NCI-H526 (cell line): ENCODE results near the gene LZTS3.
A peak's percentile ranks its signal among the peaks of the same experiment; 100 is the strongest.
"Not testable (repeated sequence)": the region's sequence is repeated elsewhere in the genome, so short reads cannot be mapped to it uniquely, and the experiment has no call there.

Source experiments
- DNase-seq, 2 experiments: peaks; one replicate each; lab custom pipeline; 2025; lab: John Stamatoyannopoulos, UW

LZTS3 gene

DNA sequence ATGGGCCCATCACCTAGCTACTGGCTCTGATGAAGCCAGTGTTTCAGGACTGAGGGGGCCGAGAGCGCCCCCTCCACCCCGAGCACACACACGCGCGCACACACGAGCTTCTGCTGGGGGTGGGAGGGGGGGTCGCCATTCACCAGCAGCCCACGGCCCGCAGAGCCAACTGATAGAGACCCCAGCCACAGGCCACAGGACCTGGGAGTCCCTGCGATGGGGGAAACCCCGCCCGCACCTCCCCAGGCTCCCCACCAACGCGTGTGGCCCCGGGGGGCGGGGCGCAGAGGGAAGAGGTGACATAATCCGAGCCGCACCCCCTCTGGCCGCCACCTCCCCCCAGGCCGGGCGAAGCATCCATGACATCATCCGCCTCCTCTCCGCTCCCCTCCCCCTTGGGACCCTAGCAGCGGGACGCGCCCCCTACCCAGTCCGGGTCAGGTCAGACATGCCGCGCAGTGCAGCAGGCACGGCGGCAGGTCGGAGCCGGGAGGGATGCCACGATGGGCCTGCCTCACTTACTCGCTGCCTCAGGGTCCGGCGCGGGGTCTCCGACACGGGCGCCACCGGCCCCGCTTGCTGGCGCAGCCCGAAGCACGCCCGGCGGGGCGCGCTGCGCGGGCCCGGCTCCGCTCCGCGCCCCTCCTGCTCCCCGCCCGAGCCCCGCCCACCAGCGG is at the start of gene LZTS3:
LZTS3 (minus strand) TSS at position 617 of the 677 bp plus-strand sequence. CDS start 6,386 bp downstream, outside the sequence.
- DNase-seq: peak in 1 of 2 experiments; percentile 84

DNA sequence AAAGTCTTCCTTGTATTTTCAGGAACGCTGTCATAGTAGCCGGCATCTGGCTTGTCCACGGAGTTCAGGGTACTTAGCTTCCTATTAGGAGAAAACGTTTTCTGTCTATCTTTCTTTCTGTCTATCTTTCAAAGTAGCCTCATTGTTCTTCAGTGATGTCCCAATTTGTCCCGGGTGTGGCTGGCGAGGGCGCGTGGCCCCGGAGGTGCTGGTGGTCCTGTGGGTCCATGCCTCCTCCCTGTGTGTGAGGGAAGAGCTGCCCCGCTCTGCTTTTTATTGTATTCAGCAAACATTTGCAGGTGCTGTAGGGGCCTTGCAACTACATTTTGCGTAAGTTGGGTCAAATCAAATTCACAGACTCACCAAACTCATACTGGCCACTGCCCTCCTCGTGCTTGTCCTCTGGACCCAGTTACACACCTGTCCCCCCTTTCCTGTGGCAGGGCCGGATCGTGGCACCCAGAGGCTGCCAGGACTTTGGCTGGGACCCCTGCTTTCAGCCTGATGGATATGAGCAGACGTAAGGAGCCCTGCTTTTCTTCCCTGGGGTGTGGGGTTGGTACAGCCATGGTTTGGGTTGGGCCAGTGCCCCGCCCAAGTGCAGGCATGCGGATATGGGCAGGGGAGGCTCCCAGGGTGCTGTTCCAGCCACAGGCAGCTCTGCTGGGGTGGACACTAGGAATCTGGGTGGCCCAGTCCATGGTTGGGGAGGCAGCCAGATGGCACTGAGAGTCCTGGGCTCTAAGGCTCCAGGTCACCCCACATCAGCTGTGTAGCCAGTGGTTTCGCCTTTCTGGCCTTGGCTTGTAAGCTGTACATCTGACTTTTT is 48.3 kb upstream of the LZTS3 start:
- no peak for DNase-seq

DNA sequence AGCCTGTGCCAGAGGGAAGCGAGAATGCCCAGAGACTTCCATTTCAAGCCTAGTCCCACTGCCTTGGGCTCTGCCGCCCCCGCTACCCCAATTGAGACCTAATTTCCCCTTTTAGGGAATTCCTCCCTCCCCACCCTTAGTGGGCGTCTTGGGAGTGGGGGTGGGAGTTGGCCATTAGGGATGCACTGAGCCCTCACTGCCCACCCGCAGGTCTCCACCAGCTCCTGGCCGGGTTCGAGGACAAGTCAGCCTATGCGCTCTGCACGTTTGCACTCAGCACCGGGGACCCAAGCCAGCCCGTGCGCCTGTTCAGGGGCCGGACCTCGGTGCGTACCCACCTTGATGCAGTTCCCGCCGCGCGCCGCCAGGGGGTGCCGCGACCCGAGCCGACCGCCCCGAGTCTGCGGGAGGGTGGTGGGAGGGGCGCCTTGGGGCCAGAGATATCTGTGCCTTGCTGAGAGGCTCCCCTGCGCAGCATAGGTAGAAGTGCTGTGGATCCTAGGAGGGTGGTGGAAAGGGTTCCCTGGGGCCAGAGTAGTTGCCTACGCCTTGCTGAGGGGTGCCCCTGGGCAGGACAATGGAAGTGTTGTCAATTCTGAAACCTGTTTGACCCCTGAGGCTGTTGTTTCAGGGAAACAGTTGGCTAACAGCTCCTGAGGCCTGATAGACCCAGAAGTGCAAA is 45.1 kb upstream of the LZTS3 start:
- DNase-seq: peak; percentile 56 to 86

DNA sequence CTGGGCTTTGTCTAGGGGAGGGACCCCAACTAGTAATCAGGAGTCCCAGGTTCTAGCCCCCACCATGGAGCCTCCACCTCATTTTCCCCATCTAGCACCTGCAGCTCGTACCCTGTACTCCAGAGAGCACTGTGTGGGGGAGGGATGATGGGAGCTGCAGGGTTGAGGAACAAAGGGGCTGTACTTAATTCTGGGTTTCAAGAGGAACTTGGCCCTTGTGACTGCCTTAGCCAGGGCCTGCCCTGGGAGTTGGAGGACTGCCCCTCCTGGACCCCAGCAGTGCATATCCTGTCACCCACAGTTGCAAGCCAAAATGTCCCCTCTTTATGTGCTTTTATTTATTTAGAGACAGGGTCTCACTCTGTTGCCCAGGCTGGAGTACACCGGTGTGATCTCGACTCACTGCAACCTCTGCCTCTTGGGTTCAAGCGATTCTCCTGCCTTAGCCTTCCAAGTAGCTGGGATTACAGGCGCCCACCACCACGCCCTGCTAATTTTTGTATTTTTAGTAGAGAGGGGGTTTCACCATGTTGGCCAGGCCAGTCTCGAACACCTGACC is 42.1 kb upstream of the LZTS3 start:
- DNase-seq: not testable (repeated sequence)

DNA sequence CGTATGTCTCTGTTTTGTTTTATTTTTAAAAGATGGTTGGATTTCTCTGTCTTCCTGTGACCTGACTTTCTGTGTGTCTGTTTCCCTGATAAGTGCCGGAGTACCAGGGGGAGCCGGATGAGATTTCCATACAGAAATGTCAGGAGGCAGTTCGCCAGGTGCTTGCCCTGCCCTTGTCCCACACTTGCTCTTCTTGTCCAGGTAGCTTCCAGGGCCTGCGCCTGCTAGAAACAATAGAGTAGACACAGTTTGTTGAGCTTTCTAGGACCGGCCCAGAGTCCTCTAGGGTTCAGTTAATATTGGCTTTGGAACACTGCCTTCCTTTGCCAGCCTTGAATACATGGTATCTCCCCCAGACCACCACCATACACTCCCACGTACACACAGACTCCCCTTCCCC is 39.9 kb upstream of the LZTS3 start:
- no peak for DNase-seq

DNA sequence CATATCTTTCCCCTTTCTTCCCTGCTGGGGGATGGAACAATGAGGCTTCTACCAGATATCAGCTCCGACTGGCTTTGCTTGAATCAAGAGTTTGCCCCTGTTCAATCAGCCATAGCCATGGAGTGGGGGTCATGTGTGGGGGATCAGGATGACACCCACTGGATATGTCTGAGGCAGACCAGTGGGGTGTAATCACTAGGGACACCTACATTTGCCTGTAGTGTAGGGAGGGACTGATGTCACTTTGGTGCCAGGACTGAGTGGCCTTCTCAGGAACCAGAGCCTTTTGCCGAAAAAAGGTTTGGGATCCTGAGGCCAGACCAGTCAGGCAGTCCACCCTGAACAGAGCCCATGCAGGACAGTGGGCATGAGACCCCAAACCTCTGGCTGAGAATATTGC is 37.0 kb upstream of the LZTS3 start:
- no peak for DNase-seq

DNA sequence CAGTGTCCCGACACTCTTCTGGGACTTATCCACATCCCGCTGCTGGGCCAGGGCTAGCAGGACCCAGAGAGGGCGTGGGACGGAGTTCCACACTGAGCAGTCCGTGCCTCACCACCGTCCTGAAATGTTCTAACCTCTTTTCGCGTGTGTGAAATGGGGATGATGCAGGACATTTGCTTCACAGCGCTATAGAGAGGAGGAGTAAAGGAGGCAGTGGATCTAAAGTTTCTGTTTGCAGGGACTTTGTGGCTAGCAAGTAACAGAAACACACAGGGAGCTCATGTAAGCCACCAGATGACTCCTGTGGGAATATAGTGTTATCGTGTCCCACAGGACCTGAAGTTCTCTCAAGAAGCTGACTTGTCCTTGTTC is 36.6 kb upstream of the LZTS3 start:
- no peak for DNase-seq

DNA sequence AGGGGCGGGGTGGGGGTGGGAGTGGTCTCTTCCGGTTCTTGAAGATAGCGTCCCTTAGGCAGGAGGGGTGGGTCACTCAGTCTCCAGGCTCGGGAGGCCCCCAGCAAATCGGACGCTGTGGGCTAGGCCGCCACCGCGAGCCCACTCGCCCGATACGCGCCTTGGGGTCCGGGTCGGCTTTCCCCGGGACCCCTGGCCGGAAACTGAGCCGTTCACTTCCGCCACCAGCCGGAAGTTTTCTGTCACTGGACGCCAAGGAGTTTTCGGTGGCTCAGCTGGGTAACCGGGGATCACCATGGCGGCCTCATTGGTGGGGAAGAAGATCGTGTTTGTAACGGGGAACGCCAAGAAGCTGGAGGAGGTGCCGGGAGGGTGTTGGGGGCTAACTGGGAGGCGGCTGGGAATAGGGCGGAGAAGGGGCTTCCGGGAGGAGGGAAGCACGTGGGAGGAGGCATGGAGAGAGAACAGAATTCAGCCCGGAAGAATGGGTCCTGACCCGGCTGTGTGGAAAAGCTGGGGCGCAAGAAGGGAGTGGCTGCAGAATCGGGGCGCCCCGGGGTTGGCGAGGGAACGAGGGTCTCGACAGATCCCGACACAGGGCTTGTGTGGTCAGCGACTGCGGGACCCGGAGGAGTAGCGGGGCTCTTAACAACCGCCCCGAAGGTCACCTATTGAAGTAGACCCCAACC is 36.1 kb upstream of the LZTS3 start, which contains the start of gene ITPA:
ITPA (plus strand) TSS at position 242 of the 689 bp plus-strand sequence; CDS start at position 296, 54 bp downstream.
- DNase-seq: peak; percentile 24 to 66

DNA sequence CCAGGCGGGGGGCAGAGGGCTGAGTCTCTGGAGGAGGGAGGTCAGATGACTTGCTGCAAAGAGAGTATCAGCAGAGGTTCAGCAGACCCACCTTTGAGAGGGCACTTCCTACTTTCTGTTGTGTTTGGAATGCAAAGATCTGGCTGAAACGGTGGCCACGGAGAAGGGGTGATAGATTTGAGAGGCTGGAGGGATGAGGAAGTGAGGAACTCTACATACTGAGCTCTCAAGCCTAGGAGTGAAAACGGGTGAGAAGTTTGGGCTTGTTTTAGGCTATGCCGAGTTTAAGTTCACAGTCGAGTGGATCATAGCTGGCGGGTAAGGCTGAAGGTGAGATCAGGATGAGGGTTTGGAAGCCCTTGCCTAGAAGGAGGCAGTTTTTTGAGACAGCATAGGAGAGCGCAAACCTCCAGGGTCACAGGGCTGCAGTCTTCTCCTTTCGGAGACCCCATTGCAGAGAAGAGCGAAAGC is 35.5 kb upstream of the LZTS3 start:
- peak; percentile 9 to 44 for DNase-seq

DNA sequence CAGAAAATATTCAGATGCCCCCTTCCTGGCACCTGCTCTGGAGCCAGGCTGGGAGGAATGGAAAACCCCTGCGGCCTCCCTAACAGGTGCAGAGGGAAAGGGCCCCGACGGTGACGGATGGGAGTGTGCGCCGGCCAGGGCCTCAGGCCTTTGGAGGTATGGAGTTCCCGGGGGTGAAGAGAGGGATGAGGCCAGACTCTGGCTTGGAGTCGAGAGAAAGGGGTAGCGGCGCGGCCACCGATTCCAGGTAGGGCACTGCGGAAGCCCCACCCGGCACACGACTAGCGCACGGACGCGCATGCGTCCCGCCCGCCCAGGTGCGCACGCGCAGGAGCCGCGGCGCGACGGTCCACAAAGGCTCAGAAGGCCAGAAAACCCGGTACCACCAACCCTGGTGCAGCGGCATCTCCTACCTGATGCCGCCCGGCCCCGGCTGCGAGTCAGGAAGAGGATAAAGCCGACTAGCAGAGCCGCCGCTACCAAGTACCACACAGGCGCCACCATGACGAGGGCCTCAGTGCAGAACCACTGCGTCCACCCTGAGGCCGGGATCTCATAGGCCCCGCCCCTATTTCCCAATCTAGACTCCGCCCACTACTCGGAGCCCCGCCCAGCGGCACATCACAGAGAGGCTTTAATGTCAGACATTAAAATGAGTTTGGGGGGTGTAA is 30.9 kb upstream of the LZTS3 start, which contains the start of gene DDRGK1:
DDRGK1 (minus strand) TSS at position 559 of the 671 bp plus-strand sequence; CDS start at position 504, 55 bp downstream.
- peak; percentile 84 to 97 for DNase-seq

DNA sequence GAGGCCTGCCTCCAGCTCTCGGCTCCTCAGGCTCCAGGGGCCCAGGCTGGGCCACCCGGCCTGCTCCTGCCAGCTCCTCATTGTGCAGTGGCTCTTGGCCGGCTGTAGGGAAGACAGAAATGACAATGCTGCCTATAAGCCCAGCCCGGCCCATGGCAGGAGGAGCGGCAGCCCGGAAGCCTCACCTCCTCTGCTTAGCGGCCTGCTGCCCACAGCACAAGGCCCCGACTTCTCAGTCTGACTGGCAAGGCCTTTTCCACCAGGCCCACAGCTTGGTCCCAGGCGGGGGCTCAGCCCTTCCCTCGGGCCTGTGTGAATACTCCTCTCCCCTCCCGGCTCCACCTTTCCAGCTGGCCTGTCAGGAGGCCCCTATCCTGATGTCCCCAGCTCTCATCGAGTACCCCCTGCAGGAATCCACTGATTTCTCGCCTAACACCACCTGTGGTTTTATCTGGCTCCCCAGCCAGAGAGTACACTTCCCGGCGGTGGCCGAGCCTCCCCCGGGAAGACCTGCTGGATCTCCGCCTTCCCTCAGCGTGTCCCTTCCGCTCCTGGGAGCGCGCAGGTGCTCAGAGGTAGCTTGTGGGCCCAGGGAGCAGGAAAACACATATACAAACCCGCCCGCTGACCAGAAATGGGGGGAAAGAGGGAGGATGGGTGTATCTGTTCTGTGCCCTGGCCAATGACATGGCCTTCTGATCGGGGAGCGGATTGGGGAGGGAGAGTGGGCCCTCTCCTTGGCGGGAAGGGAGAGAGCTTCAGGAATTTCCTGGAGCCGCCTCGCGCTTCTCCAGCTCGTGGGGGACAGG is 30.2 kb upstream of the LZTS3 start:
- DNase-seq: peak in 1 of 2 experiments; percentile 77

DNA sequence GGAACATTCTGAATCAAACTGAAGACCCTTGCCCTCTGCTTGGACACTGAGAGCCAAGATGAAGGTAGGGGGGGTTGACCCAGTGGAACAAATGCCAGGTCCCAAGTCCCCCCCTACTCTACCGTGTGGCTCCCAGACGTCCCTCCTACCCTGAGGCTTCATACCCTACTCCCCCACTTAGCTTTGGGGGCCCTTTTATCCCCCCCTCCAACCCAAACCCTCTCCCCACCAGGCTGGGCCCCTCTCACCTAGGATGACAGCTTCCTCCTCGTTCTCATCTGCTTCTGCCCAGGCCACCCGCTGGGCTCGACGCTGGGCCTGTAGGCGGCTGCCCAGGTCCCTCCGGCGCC is 29.6 kb upstream of the LZTS3 start:
- DNase-seq: no peak

DNA sequence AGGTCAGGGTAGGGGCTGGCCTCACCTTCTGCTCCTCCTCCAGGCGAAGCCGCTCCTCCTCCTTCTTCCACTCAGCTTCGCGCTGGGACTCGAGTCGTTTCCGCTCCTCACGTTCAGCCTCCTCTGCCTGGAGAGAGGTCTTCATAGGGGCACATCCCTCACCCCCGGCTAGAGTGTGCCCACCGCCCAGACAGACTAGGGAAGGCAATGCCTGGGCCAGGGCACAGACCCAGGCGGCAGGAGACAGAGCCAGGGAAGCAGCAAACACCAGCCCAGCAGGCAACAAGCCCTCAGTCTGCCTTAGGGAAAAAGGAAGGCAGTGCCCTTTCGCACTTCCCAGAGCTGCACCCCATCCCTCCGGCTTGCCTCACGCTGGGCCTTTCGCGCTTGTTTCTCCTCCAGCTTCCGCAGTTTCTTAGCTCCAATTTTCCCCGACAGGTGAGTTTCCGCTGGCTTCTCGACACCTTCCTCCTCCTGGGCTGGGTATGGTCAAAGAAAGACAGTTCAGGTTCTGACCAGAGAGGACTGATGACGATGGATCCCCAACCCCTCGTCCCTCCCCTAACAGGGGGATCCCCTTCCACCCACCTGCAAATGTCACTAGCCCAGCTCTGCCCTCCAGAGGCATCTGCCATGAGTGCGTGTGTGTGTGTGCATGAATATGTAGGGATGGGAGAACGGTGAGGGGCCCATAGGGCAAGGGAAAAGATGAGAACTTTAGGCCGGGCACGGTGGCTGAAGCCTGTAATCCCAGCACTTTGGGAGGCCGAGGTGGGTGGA is 26.8 kb upstream of the LZTS3 start:
- no peak for DNase-seq

DNA sequence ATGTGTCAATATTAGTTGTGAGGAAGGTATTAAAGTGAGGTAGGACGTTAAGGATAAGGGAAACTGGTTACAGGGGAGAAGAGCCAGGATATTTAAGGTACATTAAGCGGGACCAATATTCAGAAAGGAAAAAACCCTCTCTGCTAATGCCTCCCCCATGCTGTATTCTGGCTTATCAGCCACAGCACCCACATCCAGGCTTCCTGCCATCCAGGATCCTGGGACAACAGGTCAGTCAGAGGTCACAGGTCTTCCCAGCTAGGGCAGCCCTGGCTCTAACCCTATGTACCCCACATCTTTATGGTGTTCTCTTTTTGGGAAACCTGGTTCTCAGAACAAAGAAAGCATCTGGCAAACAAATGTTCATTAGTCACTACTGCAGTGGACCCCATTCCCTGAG is 25.9 kb upstream of the LZTS3 start:
- no peak for DNase-seq

DNA sequence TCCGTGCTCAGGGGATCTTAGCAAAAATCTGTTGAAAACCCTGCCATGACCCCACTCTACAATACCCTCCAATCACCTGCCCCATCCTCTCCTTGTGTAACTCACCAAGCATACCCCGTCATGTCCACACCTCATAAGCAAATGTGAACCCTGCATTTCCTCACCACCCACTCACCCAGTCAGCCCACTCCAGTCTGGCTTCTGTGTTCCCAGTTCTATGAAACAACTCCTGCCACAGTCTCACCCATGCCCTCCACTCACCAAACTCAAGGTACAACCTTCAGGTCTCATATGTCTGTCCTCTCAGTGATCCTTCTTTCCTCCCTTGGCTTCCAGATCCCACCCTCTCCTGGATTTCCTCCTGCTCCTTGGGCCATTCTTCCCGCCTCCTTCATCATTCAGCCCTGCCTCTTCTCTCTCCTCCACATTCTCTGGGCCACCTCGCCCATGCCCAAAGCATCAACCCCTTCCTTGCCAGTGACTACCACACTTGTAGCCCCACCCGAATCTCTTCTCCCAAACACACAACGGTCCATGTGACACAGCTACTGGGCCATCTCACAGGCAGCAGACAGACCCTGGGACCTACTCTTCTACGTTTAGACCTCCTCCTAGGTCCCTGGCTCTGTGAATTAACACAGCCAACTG is 22.4 kb upstream of the LZTS3 start:
- no peak for DNase-seq

DNA sequence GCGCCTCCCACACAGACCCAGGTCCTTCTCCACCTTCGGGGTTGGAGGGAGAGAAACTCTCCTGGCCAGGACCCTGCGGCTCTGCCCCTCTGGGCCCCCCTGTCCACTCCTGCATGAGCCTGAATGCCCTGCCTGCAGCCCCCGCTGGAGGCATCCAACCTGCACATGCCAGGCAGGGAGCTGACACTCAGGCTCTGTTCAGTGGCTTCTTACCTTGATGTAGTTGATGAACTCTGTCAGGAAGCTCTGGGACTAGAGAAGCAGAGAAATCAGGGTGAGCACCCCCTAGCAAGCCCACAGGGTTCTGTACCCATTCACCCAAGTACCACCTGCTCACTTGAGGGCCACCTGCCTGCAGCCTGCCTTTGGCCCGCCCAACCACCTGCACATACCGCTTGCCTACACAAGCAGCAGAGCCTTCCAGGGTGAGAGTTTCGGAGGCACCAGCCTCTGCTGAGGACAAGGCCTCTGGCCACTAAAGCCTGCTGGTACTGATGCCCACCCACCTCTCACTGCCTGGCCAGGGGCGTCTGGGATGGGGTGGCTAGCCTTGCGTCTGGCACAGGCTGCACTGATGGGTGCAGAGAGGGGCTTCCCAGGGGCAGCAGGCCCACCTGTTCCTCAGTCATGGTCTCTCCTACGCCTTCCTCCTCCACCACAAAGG is 21.4 kb upstream of the LZTS3 start:
- no peak for DNase-seq

DNA sequence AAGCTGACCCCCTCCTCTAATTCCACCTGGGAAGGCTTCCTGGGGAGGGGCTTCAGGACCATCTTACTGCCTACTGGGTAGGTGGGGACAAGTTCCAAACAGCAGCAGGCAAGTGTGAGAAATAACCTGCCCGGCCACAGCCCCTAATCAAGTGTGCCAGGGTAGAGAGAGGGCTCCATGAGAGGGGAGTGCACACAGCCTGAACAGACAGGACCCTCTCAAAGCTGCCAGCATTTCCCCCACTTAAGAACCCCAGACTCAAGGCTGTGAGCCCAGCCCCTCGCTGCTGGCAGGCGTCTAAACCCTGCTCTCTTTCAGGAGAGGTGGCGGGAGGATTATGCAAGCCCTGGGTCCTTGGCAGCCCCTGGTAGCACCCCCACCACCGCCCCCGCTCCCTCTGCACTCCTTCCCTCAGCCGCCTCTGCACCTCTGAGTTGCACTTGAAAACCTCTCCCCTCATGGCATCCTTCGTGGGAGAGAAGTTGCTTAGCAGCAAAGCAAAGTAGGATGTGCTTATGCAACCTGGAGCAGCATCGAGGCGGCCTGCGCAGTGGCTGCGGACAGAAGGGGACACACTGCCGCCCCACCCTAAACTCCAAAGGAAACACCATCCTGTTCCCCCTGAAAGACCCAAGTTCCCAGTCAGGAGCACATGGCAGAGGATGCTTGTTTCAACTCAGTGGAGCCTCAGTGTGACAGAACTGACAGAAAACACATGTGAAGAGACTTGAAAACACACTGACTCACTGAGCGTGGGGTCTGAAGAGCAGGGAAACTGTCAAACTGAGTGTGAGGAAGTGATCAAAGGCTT is 20.7 kb upstream of the LZTS3 start:
- DNase-seq: no peak
